M059J (cell line): ENCODE measurements around the gene SIM2. TPM values are rescaled to one million over a fixed set of nuclear protein-coding genes. Genes with fewer than 3 reads are reported as not detected.
A peak's percentile ranks its signal among the peaks of the same experiment; 100 is the strongest.
"Not testable (repeated sequence)": the region's sequence is repeated elsewhere in the genome, so short reads cannot be mapped to it uniquely, and the experiment has no call there.

Source experiments
- DNase-seq: peaks from one replicate; pipeline ENCODE4 v3.0.0-alpha.2; 2012; ENCODE audit warnings: low read depth
- total RNA-seq: library from RNA; depleted of rRNA; stranded (reverse); fragments of >200 nt; shearing (Covaris generic); gene quantifications from 2 replicates; pipeline ENCODE4 v1.2.3, GENCODE V29; 2014; rRNA removed

Gene SIM2
- total RNA-seq: 0.59 and 1.8 TPM in 2 replicates

- peak; percentile 66 for DNase-seq
These were observed at the start of gene SIM2 for GRCh38 chr21:36698981-36699545. Gene SIM2, plus strand, starts transcription at chr21:36699115. Its CDS starts 632 bp downstream, at chr21:36699747.

GRCh38 chr21:36654324-36654723 is 44.6 kb upstream of the SIM2 start:
- no peak for DNase-seq

- DNase-seq: no peak
These were observed 44.1 kb upstream of the SIM2 start for GRCh38 chr21:36654796-36655325.

GRCh38 chr21:36656138-36656537 is 42.8 kb upstream of the SIM2 start:
- no peak for DNase-seq

GRCh38 chr21:36657290-36657689 is 41.6 kb upstream of the SIM2 start:
- not testable (repeated sequence) for DNase-seq

GRCh38 chr21:36657999-36658398 is 40.9 kb upstream of the SIM2 start:
- no peak for DNase-seq

- no peak for DNase-seq
These were observed 40.0 kb upstream of the SIM2 start for GRCh38 chr21:36658926-36659325.

GRCh38 chr21:36661511-36662309 is 37.2 kb upstream of the SIM2 start:
- DNase-seq: peak; percentile 65

GRCh38 chr21:36663033-36663855 is 35.7 kb upstream of the SIM2 start:
- peak; percentile 17 for DNase-seq

GRCh38 chr21:36664662-36664990 is 34.3 kb upstream of the SIM2 start:
- no peak for DNase-seq

- DNase-seq: no peak
These were observed 33.1 kb upstream of the SIM2 start for GRCh38 chr21:36665806-36666205.

GRCh38 chr21:36668713-36669112 is 30.2 kb upstream of the SIM2 start:
- no peak for DNase-seq

- no peak for DNase-seq
These were observed 27.1 kb upstream of the SIM2 start for GRCh38 chr21:36671836-36672235.

GRCh38 chr21:36672296-36672695 is 26.6 kb upstream of the SIM2 start:
- not testable (repeated sequence) for DNase-seq

- DNase-seq: no peak
These were observed 26.2 kb upstream of the SIM2 start for GRCh38 chr21:36672737-36673136.

- DNase-seq: no peak
These were observed 22.6 kb upstream of the SIM2 start for GRCh38 chr21:36676039-36676950.

GRCh38 chr21:36677443-36677842 is 21.5 kb upstream of the SIM2 start:
- no peak for DNase-seq

- DNase-seq: no peak
These were observed 20.4 kb upstream of the SIM2 start for GRCh38 chr21:36678538-36678937.

GRCh38 chr21:36681117-36681631 is 17.7 kb upstream of the SIM2 start:
- DNase-seq: no peak

- no peak for DNase-seq
These were observed 13.8 kb upstream of the SIM2 start for GRCh38 chr21:36684957-36685714.
